Testis (tissue), 3 donors: ENCODE measurements around the gene ANTXR1. TPM values are rescaled to one million over a fixed set of nuclear protein-coding genes. Genes with fewer than 3 reads are reported as not detected.

Experiments used
- DNase-seq: peaks from one replicate; pipeline ENCODE4 v3.0.0-alpha.2; 2019
- H3K27ac ChIP-seq, 2 donors: fragments of 200-600 bp; sonication (generic); one replicate each; pipeline ENCODE4 v1.5.1; 2019
- H3K27me3 ChIP-seq: fragments of 200-600 bp; sonication (generic); one replicate; pipeline ENCODE4 v1.5.1; 2019
- H3K36me3 ChIP-seq: fragments of 200-600 bp; sonication (generic); one replicate; pipeline ENCODE4 v1.5.1; 2017; ENCODE audit warnings: low read depth; ENCODE audit errors: missing control alignments
- H3K4me1 ChIP-seq: fragments of 200-600 bp; sonication (generic); one replicate; pipeline ENCODE4 v1.5.1; 2019
- H3K4me3 ChIP-seq, 2 donors: fragments of 200-600 bp; sonication (generic); one replicate each; pipeline ENCODE4 v1.5.1; 2017 to 2019
- H3K9me3 ChIP-seq: fragments of 200-600 bp; sonication (generic); one replicate; pipeline ENCODE4 v1.5.1; 2017
- POLR2A ChIP-seq: fragments of 450-650 bp; IDR thresholded peaks from one replicate; pipeline ENCODE4 v1.6.1; 2017; ENCODE audit warnings: antibody characterized with exemption, mild to moderate bottlenecking, moderate library complexity
- WGBS, 2 donors: methylation state at CpG; one replicate each; pipeline ENCODE4 v1.1.5; 2018; 5-methylcytosine and 5-hydroxymethylcytosine counted together
- intact Hi-C: fragments of 100-400 bp; cut with DNase I; formaldehyde crosslinking; loops from one replicate; pipeline ENCODE4 v1.15.1; 2023; ENCODE audit warnings: low total_unique reads
- polyA plus RNA-seq: library from polyadenylated mRNA; stranded (reverse); fragments of 350-450 nt; fragmentation: Illumina TruSeq; extraction: RNeasy Lipid Tissue Mini Kit (QIAGEN cat#74804); gene quantifications from one replicate; pipeline ENCODE4 v1.2.3, GENCODE V29; 2014; ENCODE audit warnings: low read depth, low replicate concordance; ENCODE audit not compliant: insufficient read depth
- total RNA-seq, 2 donors: library from RNA; depleted of rRNA; stranded (reverse); fragments of >200 nt; gene quantifications; one replicate each; pipeline ENCODE4 v1.2.3, GENCODE V29; 2016
- TF ChIP-seq, protein P1 (sequence below), 3 experiments: fragments of 450-650 bp in 2 of 3; fragments of 200-600 bp in 1 of 3; sonication (generic) in 1 of 3; IDR thresholded peaks; one replicate each; pipeline ENCODE4 v1.5.1; 2016 to 2019; ENCODE audit warnings: antibody characterized with exemption in 3 of 3, mild to moderate bottlenecking in 2 of 3, moderate library complexity in 1 of 3

ANTXR1 gene
- total and polyA plus RNA-seq, 3 donors from 2014 or later = 16.6 to 35.7 (median 20.1) TPM

DNA sequence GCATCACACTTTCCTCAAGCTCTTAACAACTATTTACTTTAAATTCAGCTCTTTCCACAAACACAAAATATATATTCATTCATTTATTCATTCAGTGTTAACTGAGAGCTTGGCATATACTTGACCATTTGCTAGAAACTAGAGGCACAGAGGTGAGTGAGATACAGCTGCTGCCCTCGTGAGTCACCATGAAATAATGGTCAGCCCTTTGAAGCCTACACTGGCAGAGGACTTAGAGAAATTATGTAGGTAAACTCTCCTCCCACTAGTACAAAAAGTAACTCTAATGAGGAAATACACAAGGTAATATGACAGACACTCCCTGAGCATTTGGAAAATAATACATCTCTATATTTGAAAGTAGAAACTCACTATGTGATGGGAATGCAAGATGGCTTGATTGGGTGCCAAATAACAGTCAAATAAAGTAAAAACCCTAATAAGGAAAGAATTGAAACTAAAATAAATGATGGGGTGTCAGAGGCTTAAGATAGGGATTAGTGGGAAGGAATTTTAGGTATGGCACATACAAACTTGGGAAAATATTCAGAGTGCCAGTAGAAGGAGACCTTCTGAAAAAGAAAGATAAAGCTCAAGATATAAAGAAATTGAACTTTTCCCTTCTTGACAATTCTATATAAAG lies 61.1 kb downstream of the ANTXR1 start:
- no peaks in the 10 kb centered on the region for H3K27me3 ChIP-seq
- 88 to 89% methylated on average over 1 of the region's 1 CpG for WGBS, 2 donors
- H3K4me3 ChIP-seq = no peak overlapping the region
- no peak for TF ChIP-seq POLR2A
- TF ChIP-seq, protein P1, sequence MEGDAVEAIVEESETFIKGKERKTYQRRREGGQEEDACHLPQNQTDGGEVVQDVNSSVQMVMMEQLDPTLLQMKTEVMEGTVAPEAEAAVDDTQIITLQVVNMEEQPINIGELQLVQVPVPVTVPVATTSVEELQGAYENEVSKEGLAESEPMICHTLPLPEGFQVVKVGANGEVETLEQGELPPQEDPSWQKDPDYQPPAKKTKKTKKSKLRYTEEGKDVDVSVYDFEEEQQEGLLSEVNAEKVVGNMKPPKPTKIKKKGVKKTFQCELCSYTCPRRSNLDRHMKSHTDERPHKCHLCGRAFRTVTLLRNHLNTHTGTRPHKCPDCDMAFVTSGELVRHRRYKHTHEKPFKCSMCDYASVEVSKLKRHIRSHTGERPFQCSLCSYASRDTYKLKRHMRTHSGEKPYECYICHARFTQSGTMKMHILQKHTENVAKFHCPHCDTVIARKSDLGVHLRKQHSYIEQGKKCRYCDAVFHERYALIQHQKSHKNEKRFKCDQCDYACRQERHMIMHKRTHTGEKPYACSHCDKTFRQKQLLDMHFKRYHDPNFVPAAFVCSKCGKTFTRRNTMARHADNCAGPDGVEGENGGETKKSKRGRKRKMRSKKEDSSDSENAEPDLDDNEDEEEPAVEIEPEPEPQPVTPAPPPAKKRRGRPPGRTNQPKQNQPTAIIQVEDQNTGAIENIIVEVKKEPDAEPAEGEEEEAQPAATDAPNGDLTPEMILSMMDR (IDR thresholded peaks at IDR 0.05) = no peak
- H3K9me3 ChIP-seq = no peaks in the 10 kb centered on the region
- H3K36me3 ChIP-seq = no peaks in the 10 kb centered on the region
- no peak overlapping the region for H3K27ac ChIP-seq
- intact Hi-C loops = no loop called here
- H3K4me1 ChIP-seq = no peaks in the 10 kb centered on the region
- no peak for DNase-seq

DNA sequence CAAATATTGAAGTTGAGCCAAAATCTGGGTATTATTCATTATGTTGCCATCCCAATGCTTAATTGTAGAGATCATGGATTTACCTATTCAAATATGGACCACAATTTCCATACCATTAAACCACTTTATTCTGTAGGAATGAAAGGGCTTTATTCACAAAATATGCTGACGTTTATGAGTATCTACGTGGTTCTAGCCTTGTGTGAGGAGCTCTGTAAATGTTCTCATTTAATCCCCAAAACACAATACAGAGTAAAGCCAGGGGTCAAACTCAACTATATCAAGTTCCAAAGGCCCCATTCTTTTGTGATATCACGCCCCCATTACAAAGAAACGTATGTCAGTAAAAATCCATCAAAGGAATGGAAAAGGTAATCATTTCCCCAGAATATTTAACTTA lies 61.9 kb downstream of the ANTXR1 start:
- no peaks in the 10 kb centered on the region for H3K4me1 ChIP-seq
- H3K9me3 ChIP-seq = no peaks in the 10 kb centered on the region
- intact Hi-C loops = no loop called here
- no peak overlapping the region for H3K4me3 ChIP-seq
- no peak overlapping the region for H3K27ac ChIP-seq
- DNase-seq = no peak
- 90 to 91% methylated on average over 4 of the region's 4 CpGs for WGBS, 2 donors
- no peaks in the 10 kb centered on the region for H3K36me3 ChIP-seq
- TF ChIP-seq, protein P1 (IDR thresholded peaks at IDR 0.05) = no peak
- no peak for TF ChIP-seq POLR2A
- H3K27me3 ChIP-seq = no peaks in the 10 kb centered on the region

DNA sequence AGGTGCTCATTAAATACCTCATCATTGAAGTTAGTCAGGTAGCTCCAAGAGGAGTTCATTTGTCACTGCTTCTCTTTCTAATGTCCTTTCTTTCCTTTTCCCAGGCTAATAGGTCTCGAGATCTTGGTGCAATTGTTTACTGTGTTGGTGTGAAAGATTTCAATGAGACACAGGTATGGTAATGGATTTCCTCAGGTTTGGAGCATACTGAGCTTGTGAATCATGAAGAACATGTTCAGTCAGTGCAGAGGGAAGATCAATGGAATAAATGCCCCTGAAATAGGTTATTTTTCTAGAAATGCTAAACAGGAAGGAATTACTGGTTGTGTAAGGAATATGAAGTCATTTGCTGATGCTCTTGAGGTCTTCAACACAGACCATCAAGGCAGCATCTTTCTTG lies 62.5 kb downstream of the ANTXR1 start:
- 95 to 96% methylated on average over 1 of the region's 1 CpG for WGBS, 2 donors
- H3K36me3 ChIP-seq = no peaks in the 10 kb centered on the region
- no peak for TF ChIP-seq POLR2A
- TF ChIP-seq, protein P1 (IDR thresholded peaks at IDR 0.05) = no peak
- DNase-seq = no peak
- intact Hi-C loops = no loop called here
- no peaks in the 10 kb centered on the region for H3K27me3 ChIP-seq
- no peaks in the 10 kb centered on the region for H3K9me3 ChIP-seq
- no peak overlapping the region for H3K4me3 ChIP-seq
- H3K4me1 ChIP-seq = no peaks in the 10 kb centered on the region
- H3K27ac ChIP-seq = no peak overlapping the region

DNA sequence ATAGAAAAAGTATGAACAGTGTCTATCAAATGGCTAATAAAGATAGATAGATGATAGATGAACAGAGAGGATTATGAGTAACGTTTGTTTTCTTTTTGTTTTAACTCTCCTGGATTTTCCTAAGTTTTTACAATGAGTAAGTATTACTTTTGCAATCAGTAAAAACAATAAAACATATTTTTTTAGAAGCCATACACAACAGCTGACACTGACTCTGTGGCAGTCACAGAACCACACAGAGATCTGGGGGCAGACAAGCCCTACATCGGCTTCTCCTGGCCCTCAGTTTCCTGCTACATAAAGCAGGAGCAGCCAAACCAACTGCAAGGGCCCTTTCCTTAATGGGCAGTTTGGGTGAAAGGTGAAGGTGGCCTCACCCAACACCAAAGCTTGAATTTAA lies 63.6 kb downstream of the ANTXR1 start:
- DNase-seq = no peak
- TF ChIP-seq, protein P1 (IDR thresholded peaks at IDR 0.05) = no peak
- TF ChIP-seq POLR2A = no peak
- intact Hi-C loops = no loop called here
- 88 to 95% methylated on average over 2 of the region's 2 CpGs for WGBS, 2 donors
- Histone ChIP-seq H3K4me1 (no peaks in the 10 kb centered on the region), H3K27me3 (no peaks in the 10 kb centered on the region), H3K9me3 (no peaks in the 10 kb centered on the region), H3K4me3 (no peak overlapping the region), H3K27ac (no peak overlapping the region), H3K36me3 (no peaks in the 10 kb centered on the region)
